ENCODE results near the gene SBNO2. TPM values are rescaled to one million over a fixed set of nuclear protein-coding genes. Genes with fewer than 3 reads are reported as not detected.

The SBNO2 gene
- total and polyA plus RNA-seq, 4 donors = 45.6 to 155 (median 95.9) TPM

GRCh38 chr19:1183543-1184172, 9.6 kb upstream of the SBNO2 start:
- H3K4me1 ChIP-seq (ENCODE audit: control insufficient read depth in 5 of 5, insufficient read depth in 5 of 5, low read length in 5 of 5) = peaks cover 0 to 10% (median 5%) of the 10 kb centered on the region in 5 donors
- H3K27me3 ChIP-seq (ENCODE audit: control insufficient read depth in 3 of 3, insufficient read depth in 3 of 3, low read length in 2 of 3) = no peaks in the 10 kb centered on the region
- 63 to 84% methylated on average over 19 of the region's 19 CpGs for WGBS, 2 donors
- no peak overlapping the region for H3K4me3 ChIP-seq
- TF ChIP-seq CTCF (IDR thresholded peaks at IDR 0.05; ENCODE audit: control extremely low read depth, extremely low read depth) = no peak
- DNase-seq = no peak
- no peaks in the 10 kb centered on the region for H3K36me3 ChIP-seq (ENCODE audit: control insufficient read depth in 4 of 4, insufficient read depth in 4 of 4, low read length in 4 of 4)
- no peak overlapping the region for H3K9ac ChIP-seq (ENCODE audit: insufficient read depth in 1 of 2, low read length in 2 of 2)
- H3K27ac ChIP-seq (ENCODE audit: low read depth in 1 of 2, low read length in 1 of 2) = peak overlapping the region in 1 of 2 donors; percentile 91
- H3K9me3 ChIP-seq (ENCODE audit: control insufficient read depth in 4 of 4, insufficient read depth in 3 of 4, low read length in 3 of 4) = no peaks in the 10 kb centered on the region
- peak; percentile 10 for ATAC-seq (ENCODE audit: insufficient read depth, low FRiP score)

- Histone ChIP-seq H3K27ac (ENCODE audit: low read depth in 1 of 2, low read length in 1 of 2) (no peak overlapping the region), H3K4me1 (ENCODE audit: control insufficient read depth in 5 of 5, insufficient read depth in 5 of 5, low read length in 5 of 5) (peaks cover 0 to 11% (median 5%) of the 10 kb centered on the region in 5 donors), H3K27me3 (ENCODE audit: control insufficient read depth in 3 of 3, insufficient read depth in 3 of 3, low read length in 2 of 3) (no peaks in the 10 kb centered on the region), H3K36me3 (ENCODE audit: control insufficient read depth in 4 of 4, insufficient read depth in 4 of 4, low read length in 4 of 4) (no peaks in the 10 kb centered on the region), H3K4me3 (no peak overlapping the region), H3K9ac (ENCODE audit: insufficient read depth in 1 of 2, low read length in 2 of 2) (no peak overlapping the region), H3K9me3 (ENCODE audit: control insufficient read depth in 4 of 4, insufficient read depth in 3 of 4, low read length in 3 of 4) (no peaks in the 10 kb centered on the region)
- ATAC-seq (ENCODE audit: insufficient read depth, low FRiP score) (no peak), DNase-seq (no peak)
- no peak for TF ChIP-seq CTCF (IDR thresholded peaks at IDR 0.05; ENCODE audit: control extremely low read depth, extremely low read depth)
- WGBS, 2 donors = 94% methylated on average over 10 of the region's 11 CpGs; no CpG with 5 or more reads in 1 of the 2 donors
Observed at GRCh38 chr19:1182727-1183126, 8.7 kb upstream of the SBNO2 start.

GRCh38 chr19:1182068-1182467, 8.0 kb upstream of the SBNO2 start:
- no peak for TF ChIP-seq CTCF (IDR thresholded peaks at IDR 0.05; ENCODE audit: control extremely low read depth, extremely low read depth)
- no peaks in the 10 kb centered on the region for H3K9me3 ChIP-seq (ENCODE audit: control insufficient read depth in 4 of 4, insufficient read depth in 3 of 4, low read length in 3 of 4)
- no peaks in the 10 kb centered on the region for H3K36me3 ChIP-seq (ENCODE audit: control insufficient read depth in 4 of 4, insufficient read depth in 4 of 4, low read length in 4 of 4)
- H3K27me3 ChIP-seq (ENCODE audit: control insufficient read depth in 3 of 3, insufficient read depth in 3 of 3, low read length in 2 of 3) = no peaks in the 10 kb centered on the region
- H3K4me1 ChIP-seq (ENCODE audit: control insufficient read depth in 5 of 5, insufficient read depth in 5 of 5, low read length in 5 of 5) = peaks cover 0 to 11% (median 5%) of the 10 kb centered on the region in 5 donors
- ATAC-seq (ENCODE audit: insufficient read depth, low FRiP score) (no peak), DNase-seq (no peak)
- no peak overlapping the region for H3K9ac ChIP-seq (ENCODE audit: insufficient read depth in 1 of 2, low read length in 2 of 2)
- peak overlapping the region in 1 of 2 donors; percentile 50 for H3K27ac ChIP-seq (ENCODE audit: low read depth in 1 of 2, low read length in 1 of 2)
- WGBS, 2 donors = 93 to 96% methylated on average over 10 of the region's 10 CpGs
- H3K4me3 ChIP-seq = no peak overlapping the region
